ENCODE measurements around the gene MCL1.

MCL1 gene

GRCh38 chr1:150544204-150544603, 35.2 kb downstream of the MCL1 start:
- in situ Hi-C loops (cut with HindIII; ENCODE audit: low sequenced_read_pairs), result no loop called here

- in situ Hi-C loops (cut with HindIII; ENCODE audit: low sequenced_read_pairs), result no loop called here
Measured at GRCh38 chr1:150543500-150544143, 35.8 kb downstream of the MCL1 start.

GRCh38 chr1:150537732-150538684, 41.4 kb downstream of the MCL1 start:
- in situ Hi-C loops (cut with HindIII; ENCODE audit: low sequenced_read_pairs), result no loop called here

GRCh38 chr1:150536836-150537731, 42.3 kb downstream of the MCL1 start:
- in situ Hi-C loops (cut with HindIII; ENCODE audit: low sequenced_read_pairs), result no loop called here

GRCh38 chr1:150535511-150536287, 43.7 kb downstream of the MCL1 start:
- in situ Hi-C loops (cut with HindIII; ENCODE audit: low sequenced_read_pairs), result no loop called here

GRCh38 chr1:150534002-150534401, 45.4 kb downstream of the MCL1 start:
- in situ Hi-C loops (cut with HindIII; ENCODE audit: low sequenced_read_pairs), result no loop called here

GRCh38 chr1:150532860-150533259, 46.5 kb downstream of the MCL1 start:
- in situ Hi-C loops (cut with HindIII; ENCODE audit: low sequenced_read_pairs), result no loop called here

GRCh38 chr1:150530491-150531159, 48.8 kb downstream of the MCL1 start:
- in situ Hi-C loops (cut with HindIII; ENCODE audit: low sequenced_read_pairs), result no loop called here

- in situ Hi-C loops (cut with HindIII; ENCODE audit: low sequenced_read_pairs), result no loop called here
Measured at GRCh38 chr1:150529017-150529416, 50.4 kb downstream of the MCL1 start.

GRCh38 chr1:150528196-150528595, 51.2 kb downstream of the MCL1 start:
- in situ Hi-C loops (cut with HindIII; ENCODE audit: low sequenced_read_pairs), result no loop called here

- in situ Hi-C loops (cut with HindIII; ENCODE audit: low sequenced_read_pairs), result no loop called here
Measured at GRCh38 chr1:150525348-150525747, 54.1 kb downstream of the MCL1 start.

Data from DLD1 (cell line).